Measurements from ENCODE around the gene GMNC. TPM values are rescaled to one million over a fixed set of nuclear protein-coding genes. Genes with fewer than 3 reads are reported as not detected.
A peak's percentile ranks its signal among the peaks of the same experiment; 100 is the strongest.

Gene GMNC
- 0.38 and 0.43 TPM in 2 replicates for polyA plus RNA-seq (2013)

- no peak within 1 kb of the TSS for H2BK120ac ChIP-seq (ENCODE audit: insufficient read depth, low read length, poor library complexity)
- peak; percentile 78 to 87 for DNase-seq
- peak within 1 kb of the TSS; percentile 66 for H2AFZ ChIP-seq (ENCODE audit: insufficient read depth, low read length, poor library complexity)
- H3K4me2 ChIP-seq (ENCODE audit: low read length): peak within 1 kb of the TSS; percentile 88
- H3K9me3 ChIP-seq (ENCODE audit: insufficient read depth, low read depth, low read length): no peaks in the 10 kb centered on the region
- WGBS (ENCODE audit: extremely low coverage, insufficient coverage, insufficient read length): 80% methylated on average over 1 of the region's 58 CpGs
- H3K27ac ChIP-seq (ENCODE audit: low read depth, low read length): no peak within 1 kb of the TSS
- H3K79me1 ChIP-seq (ENCODE audit: low read length): peaks cover 2% of the 10 kb centered on the region
- no peaks in the 10 kb centered on the region for H3K36me3 ChIP-seq (ENCODE audit: control insufficient read depth in 1 of 2, insufficient read depth in 2 of 2, low read length in 2 of 2)
- no peak within 1 kb of the TSS for H2BK12ac ChIP-seq (ENCODE audit: low read length)
- H4K12ac ChIP-seq (ENCODE audit: low read depth, low read length): peak within 1 kb of the TSS; percentile 62
- peak within 1 kb of the TSS; percentile 64 for H3K14ac ChIP-seq (ENCODE audit: low read length)
- no peaks in the 10 kb centered on the region for H3K4me1 ChIP-seq (ENCODE audit: control insufficient read depth in 1 of 2, insufficient read depth in 2 of 2, low read length in 2 of 2)
- no peak within 1 kb of the TSS for H3K4ac ChIP-seq (ENCODE audit: low read depth, low read length)
- no peak within 1 kb of the TSS for H3K9ac ChIP-seq (ENCODE audit: low read length)
- H4K8ac ChIP-seq (ENCODE audit: low read depth, low read length): peak within 1 kb of the TSS; percentile 82
- H3K23ac ChIP-seq (ENCODE audit: low read length): no peak within 1 kb of the TSS
- no peak within 1 kb of the TSS for H2AK5ac ChIP-seq (ENCODE audit: low read length)
- peaks cover 4% of the 10 kb centered on the region for H3K79me2 ChIP-seq (ENCODE audit: control insufficient read depth, insufficient read depth, low read length, poor library complexity)
- H3K27me3 ChIP-seq (ENCODE audit: insufficient read depth, low read length): peaks cover 3% of the 10 kb centered on the region
- H3K4me3 ChIP-seq (ENCODE audit: low read depth, low read length): peak within 1 kb of the TSS; percentile 87
- H3K18ac ChIP-seq (ENCODE audit: low read length): peak within 1 kb of the TSS; percentile 53
- no peak within 1 kb of the TSS for H2BK5ac ChIP-seq (ENCODE audit: low read depth, low read length, poor library complexity)
- H4K91ac ChIP-seq (ENCODE audit: low read depth, low read length): peak within 1 kb of the TSS; percentile 26
Measured at GRCh38 chr3:190862209-190863118, at the start of gene GMNC. Gene GMNC (minus strand): TSS chr3:190862694. CDS start chr3:190862615, 79 bp downstream.

DNA sequence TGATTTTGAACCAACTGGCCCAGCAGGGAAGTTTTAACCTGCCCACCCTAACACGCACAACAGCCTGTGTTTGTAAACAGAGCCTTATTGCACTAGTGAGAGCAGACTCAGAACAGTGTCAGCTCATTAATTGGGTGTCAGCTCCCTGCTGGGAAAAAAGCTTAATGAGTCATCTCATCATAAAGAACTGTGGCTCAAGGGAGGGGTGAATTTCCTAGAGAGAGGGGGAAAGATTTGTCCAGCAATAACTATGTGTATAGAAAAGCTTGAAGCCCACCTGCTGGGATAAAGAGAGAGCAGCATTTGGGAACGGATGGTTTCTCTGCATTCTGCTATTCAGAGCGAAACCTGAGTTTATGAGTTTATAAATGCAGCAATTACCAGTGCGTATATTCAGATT lies 48.9 kb upstream of the GMNC start:
- Histone ChIP-seq H3K36me3 (ENCODE audit: control insufficient read depth in 1 of 2, insufficient read depth in 2 of 2, low read length in 2 of 2) (no peaks in the 10 kb centered on the region), H2AK5ac (ENCODE audit: low read length) (no peak overlapping the region), H3K14ac (ENCODE audit: low read length) (no peak overlapping the region), H2BK12ac (ENCODE audit: low read length) (no peak overlapping the region), H4K8ac (ENCODE audit: low read depth, low read length) (no peak overlapping the region), H4K91ac (ENCODE audit: low read depth, low read length) (no peak overlapping the region), H3K18ac (ENCODE audit: low read length) (no peak overlapping the region), H2BK5ac (ENCODE audit: low read depth, low read length, poor library complexity) (no peak overlapping the region), H3K79me1 (ENCODE audit: low read length) (no peaks in the 10 kb centered on the region), H3K9me3 (ENCODE audit: insufficient read depth, low read depth, low read length) (no peaks in the 10 kb centered on the region), H2BK120ac (ENCODE audit: insufficient read depth, low read length, poor library complexity) (no peak overlapping the region), H3K9ac (ENCODE audit: low read length) (no peak overlapping the region), H3K4ac (ENCODE audit: low read depth, low read length) (no peak overlapping the region), H3K4me2 (ENCODE audit: low read length) (no peak overlapping the region), H2AFZ (ENCODE audit: insufficient read depth, low read length, poor library complexity) (no peak overlapping the region), H3K79me2 (ENCODE audit: control insufficient read depth, insufficient read depth, low read length, poor library complexity) (no peaks in the 10 kb centered on the region), H3K27me3 (ENCODE audit: insufficient read depth, low read length) (no peaks in the 10 kb centered on the region), H4K12ac (ENCODE audit: low read depth, low read length) (no peak overlapping the region), H3K27ac (ENCODE audit: low read depth, low read length) (no peak overlapping the region), H3K4me1 (ENCODE audit: control insufficient read depth in 1 of 2, insufficient read depth in 2 of 2, low read length in 2 of 2) (no peaks in the 10 kb centered on the region), H3K4me3 (ENCODE audit: low read depth, low read length) (no peak overlapping the region), H3K23ac (ENCODE audit: low read length) (no peak overlapping the region)
- no peak for DNase-seq
- WGBS (ENCODE audit: extremely low coverage, insufficient coverage, insufficient read length): no CpG with 5 or more reads among the region's 4 CpGs

DNA sequence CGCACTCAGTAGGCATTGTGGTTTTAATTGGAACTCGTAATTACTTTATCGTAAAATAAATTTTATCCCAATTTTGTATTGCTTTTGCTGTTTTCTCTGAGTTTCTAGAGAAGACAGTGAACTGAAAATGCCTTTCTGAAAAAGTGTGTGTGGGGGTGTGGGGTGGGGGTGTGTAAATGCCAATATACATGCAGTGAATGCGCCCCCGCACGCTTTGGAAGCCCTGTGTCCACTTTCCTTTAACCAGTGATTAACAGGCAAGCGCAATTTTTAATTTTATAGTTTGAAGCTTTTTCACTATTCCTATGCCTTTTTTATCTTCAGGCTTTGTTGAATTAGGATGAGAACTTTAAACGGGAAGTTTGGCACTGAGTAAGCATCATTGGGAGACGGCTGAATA lies 47.4 kb upstream of the GMNC start:
- H3K9me3 ChIP-seq (ENCODE audit: insufficient read depth, low read depth, low read length): no peaks in the 10 kb centered on the region
- no peak overlapping the region for H3K27ac ChIP-seq (ENCODE audit: low read depth, low read length)
- H3K4me3 ChIP-seq (ENCODE audit: low read depth, low read length): no peak overlapping the region
- H4K91ac ChIP-seq (ENCODE audit: low read depth, low read length): no peak overlapping the region
- H3K27me3 ChIP-seq (ENCODE audit: insufficient read depth, low read length): no peaks in the 10 kb centered on the region
- H3K4ac ChIP-seq (ENCODE audit: low read depth, low read length): no peak overlapping the region
- no peak overlapping the region for H3K9ac ChIP-seq (ENCODE audit: low read length)
- H3K23ac ChIP-seq (ENCODE audit: low read length): no peak overlapping the region
- no peaks in the 10 kb centered on the region for H3K36me3 ChIP-seq (ENCODE audit: control insufficient read depth in 1 of 2, insufficient read depth in 2 of 2, low read length in 2 of 2)
- no peak overlapping the region for H2BK120ac ChIP-seq (ENCODE audit: insufficient read depth, low read length, poor library complexity)
- H3K4me2 ChIP-seq (ENCODE audit: low read length): no peak overlapping the region
- DNase-seq: no peak
- no peak overlapping the region for H3K18ac ChIP-seq (ENCODE audit: low read length)
- no peak overlapping the region for H2AK5ac ChIP-seq (ENCODE audit: low read length)
- no peak overlapping the region for H2AFZ ChIP-seq (ENCODE audit: insufficient read depth, low read length, poor library complexity)
- no peaks in the 10 kb centered on the region for H3K79me1 ChIP-seq (ENCODE audit: low read length)
- no peak overlapping the region for H2BK12ac ChIP-seq (ENCODE audit: low read length)
- H3K14ac ChIP-seq (ENCODE audit: low read length): no peak overlapping the region
- no peaks in the 10 kb centered on the region for H3K79me2 ChIP-seq (ENCODE audit: control insufficient read depth, insufficient read depth, low read length, poor library complexity)
- WGBS (ENCODE audit: extremely low coverage, insufficient coverage, insufficient read length): no CpG with 5 or more reads among the region's 9 CpGs
- no peak overlapping the region for H4K12ac ChIP-seq (ENCODE audit: low read depth, low read length)
- H4K8ac ChIP-seq (ENCODE audit: low read depth, low read length): no peak overlapping the region
- no peak overlapping the region for H2BK5ac ChIP-seq (ENCODE audit: low read depth, low read length, poor library complexity)
- H3K4me1 ChIP-seq (ENCODE audit: control insufficient read depth in 1 of 2, insufficient read depth in 2 of 2, low read length in 2 of 2): no peaks in the 10 kb centered on the region

GRCh38 chr3:190903156-190903555 lies 40.7 kb upstream of the GMNC start:
- Histone ChIP-seq H3K4me2 (ENCODE audit: low read length) (no peak overlapping the region), H3K79me1 (ENCODE audit: low read length) (no peaks in the 10 kb centered on the region), H3K27ac (ENCODE audit: low read depth, low read length) (no peak overlapping the region), H3K27me3 (ENCODE audit: insufficient read depth, low read length) (no peaks in the 10 kb centered on the region), H2BK12ac (ENCODE audit: low read length) (no peak overlapping the region), H3K79me2 (ENCODE audit: control insufficient read depth, insufficient read depth, low read length, poor library complexity) (no peaks in the 10 kb centered on the region), H2AFZ (ENCODE audit: insufficient read depth, low read length, poor library complexity) (no peak overlapping the region), H3K23ac (ENCODE audit: low read length) (no peak overlapping the region), H4K12ac (ENCODE audit: low read depth, low read length) (no peak overlapping the region), H3K4me1 (ENCODE audit: control insufficient read depth in 1 of 2, insufficient read depth in 2 of 2, low read length in 2 of 2) (no peaks in the 10 kb centered on the region), H3K9ac (ENCODE audit: low read length) (no peak overlapping the region), H4K8ac (ENCODE audit: low read depth, low read length) (no peak overlapping the region), H4K91ac (ENCODE audit: low read depth, low read length) (no peak overlapping the region), H3K4ac (ENCODE audit: low read depth, low read length) (no peak overlapping the region), H2BK5ac (ENCODE audit: low read depth, low read length, poor library complexity) (no peak overlapping the region), H2AK5ac (ENCODE audit: low read length) (no peak overlapping the region), H3K14ac (ENCODE audit: low read length) (no peak overlapping the region), H2BK120ac (ENCODE audit: insufficient read depth, low read length, poor library complexity) (no peak overlapping the region), H3K18ac (ENCODE audit: low read length) (no peak overlapping the region), H3K36me3 (ENCODE audit: control insufficient read depth in 1 of 2, insufficient read depth in 2 of 2, low read length in 2 of 2) (no peaks in the 10 kb centered on the region), H3K4me3 (ENCODE audit: low read depth, low read length) (no peak overlapping the region), H3K9me3 (ENCODE audit: insufficient read depth, low read depth, low read length) (peaks cover 6% of the 10 kb centered on the region)
- DNase-seq: no peak
- WGBS (ENCODE audit: extremely low coverage, insufficient coverage, insufficient read length): no CpG with 5 or more reads among the region's 1 CpG

Measured in trophoblast cell (in vitro differentiated cells and primary cell).